Stimulated activated CD4-positive, alpha-beta T cell treated with anti-CD3 and anti-CD28 coated beads, Interleukin-15, amount 100 ng/mL, for 24 hours (primary cell): ENCODE results near the gene SLC44A5.
"Not testable (repeated sequence)": the region's sequence is repeated elsewhere in the genome, so short reads cannot be mapped to it uniquely, and the experiment has no call there.

Source experiments
- DNase-seq: peaks from one replicate; pipeline ENCODE4 v3.0.0-alpha.2; 2020

SLC44A5 gene

GRCh38 chr1:75444220-75444619 is 166.7 kb downstream of the SLC44A5 start:
- DNase-seq = no peak

DNA sequence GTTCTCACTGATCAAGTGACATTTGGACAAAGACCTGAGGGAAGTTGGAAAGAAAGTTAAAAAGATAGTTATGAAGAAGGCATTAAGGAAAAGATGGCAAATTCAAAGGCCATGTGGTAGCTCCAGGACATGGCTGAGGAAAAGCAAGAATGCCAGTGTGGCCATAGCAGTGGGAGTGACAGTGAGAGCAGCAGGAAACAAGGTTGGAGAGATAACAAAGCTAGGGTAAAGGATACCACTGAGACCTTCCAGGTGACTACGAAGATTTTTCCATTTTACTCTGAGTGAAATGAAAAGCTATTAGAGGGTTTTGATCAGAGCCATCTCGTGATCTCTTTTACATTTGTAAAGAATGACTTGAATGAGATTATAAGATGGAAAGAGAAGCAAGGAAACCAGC is 170.6 kb downstream of the SLC44A5 start:
- no peak for DNase-seq

DNA sequence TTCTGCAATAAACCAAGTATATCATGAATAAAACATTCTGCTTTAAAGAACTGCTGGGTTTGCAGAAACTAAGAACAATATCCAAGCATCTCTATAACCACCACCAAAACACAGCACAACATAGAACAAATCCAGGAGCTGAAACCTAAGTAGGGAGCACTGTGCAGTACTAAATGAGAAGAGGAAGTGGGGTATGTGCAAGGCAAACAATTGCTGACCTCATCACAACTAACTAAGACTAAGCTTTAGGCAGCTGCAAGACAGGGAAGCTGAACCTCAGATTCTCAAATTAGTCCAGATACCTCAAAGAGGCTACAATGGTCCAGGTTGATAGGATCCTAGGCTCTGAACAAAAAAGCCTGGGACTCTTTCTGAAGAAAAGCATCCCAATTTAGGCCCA is 172.6 kb downstream of the SLC44A5 start:
- no peak for DNase-seq

- DNase-seq = no peak
Measured at GRCh38 chr1:75431843-75432242, 179.1 kb downstream of the SLC44A5 start.

DNA sequence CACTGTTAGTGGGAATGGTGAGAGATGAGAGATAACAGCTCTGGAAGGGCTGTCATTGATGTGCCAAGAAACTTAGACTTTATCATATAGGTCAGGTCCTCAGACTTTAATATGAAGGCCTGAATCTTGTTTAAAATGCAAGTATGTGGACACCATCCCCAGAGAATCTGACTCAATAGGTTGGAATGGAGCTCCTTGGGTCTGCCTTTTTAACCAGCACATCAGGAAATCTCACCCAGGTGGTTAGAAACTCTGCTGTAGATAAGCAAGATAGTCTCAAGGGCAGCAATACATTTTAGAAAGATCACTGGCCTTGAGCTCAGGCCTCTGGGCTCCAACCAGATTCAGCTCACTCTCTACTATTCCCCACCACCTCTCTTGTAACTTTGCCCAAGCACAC is 180.4 kb downstream of the SLC44A5 start:
- DNase-seq = no peak

GRCh38 chr1:75426688-75427087 is 184.2 kb downstream of the SLC44A5 start:
- DNase-seq = no peak

- DNase-seq = no peak
Measured at GRCh38 chr1:75425001-75425650, 185.8 kb downstream of the SLC44A5 start.

DNA sequence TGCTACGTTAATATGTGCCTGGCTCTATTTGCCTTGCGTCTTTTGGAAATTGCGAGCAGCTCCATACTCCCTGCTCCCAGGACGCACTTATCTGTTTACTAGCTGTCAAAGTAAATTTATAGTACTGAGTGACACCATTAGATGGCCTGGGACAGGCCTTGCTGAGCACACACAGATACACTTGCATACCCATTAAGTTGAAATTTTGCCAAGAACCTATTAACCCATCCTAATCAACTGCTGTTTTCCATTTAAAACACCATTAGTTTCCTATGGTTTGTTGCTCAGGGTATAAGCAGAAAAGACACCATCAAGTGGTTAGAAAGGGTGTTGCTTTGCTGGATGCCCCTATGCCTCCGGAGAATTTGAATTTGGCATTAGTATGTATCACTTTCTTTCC is 187.3 kb downstream of the SLC44A5 start:
- no peak for DNase-seq

DNA sequence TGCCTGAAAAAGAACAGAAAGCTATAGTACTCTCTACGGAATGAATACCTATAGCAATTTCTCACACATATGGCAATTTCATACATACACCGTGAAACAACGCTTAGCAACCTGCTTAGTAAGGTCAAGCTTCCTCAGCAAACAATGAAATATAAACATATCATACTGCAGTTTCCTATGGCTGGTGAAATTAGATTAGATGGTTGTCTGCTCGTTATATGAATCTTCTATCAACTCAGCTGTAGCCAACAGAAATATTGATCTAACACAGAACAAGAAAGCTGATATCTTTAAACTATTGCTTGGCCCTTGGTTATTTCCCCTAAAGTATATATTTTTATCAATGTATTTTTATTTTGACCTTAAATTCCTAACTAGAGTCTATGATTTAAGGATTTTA is 187.8 kb downstream of the SLC44A5 start:
- DNase-seq = no peak

GRCh38 chr1:75421371-75421770 is 189.5 kb downstream of the SLC44A5 start:
- no peak for DNase-seq

- DNase-seq = no peak
Measured at GRCh38 chr1:75415187-75415586, 195.7 kb downstream of the SLC44A5 start.

- no peak for DNase-seq
Measured at GRCh38 chr1:75412616-75413015, 198.3 kb downstream of the SLC44A5 start.

DNA sequence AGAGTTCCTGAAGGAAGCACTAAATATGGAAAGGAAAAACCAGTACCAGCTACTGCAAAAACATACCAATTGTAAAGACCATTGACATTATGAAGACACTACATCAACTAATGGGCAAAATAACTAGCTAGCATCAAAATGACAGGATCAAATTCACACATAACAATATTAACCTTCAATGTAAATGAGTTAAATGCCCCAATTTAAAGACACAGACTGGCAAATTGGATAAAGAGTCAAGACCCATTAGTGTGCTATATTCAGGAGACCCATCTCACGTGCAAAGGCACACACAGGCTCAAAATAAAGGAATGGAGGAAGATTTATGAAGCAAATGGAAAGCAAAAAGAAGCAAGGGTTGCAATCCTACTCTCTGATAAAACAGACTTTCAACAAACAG is 206.2 kb downstream of the SLC44A5 start:
- DNase-seq = not testable (repeated sequence)

DNA sequence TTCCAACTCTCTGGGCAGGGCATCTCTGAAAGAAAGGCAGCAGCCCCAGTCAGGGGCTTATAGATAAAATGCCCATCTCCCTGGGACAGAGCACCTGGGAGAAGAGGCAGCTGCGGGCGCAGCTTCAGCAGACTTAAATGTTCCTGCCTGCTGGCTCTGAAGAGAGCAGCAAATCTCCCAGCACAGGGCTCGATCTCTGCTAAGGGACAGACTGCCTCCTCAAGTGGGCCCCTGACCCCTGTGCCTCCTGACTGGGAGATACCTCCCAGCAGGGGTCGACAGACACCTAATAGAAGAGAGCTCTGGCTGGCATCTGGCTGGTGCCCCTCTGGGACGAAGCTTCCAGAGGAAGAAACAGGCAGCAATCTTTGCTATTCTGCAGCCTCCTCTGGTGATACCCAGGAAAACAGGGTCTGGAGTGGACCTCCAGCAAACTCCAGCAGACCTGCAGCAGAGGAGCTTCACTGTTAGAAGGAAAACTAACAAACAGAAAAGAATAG is 207.7 kb downstream of the SLC44A5 start:
- DNase-seq = not testable (repeated sequence)

GRCh38 chr1:75400716-75401115 is 210.2 kb downstream of the SLC44A5 start:
- no peak for DNase-seq

- no peak for DNase-seq
Measured at GRCh38 chr1:75396745-75397144, 214.2 kb downstream of the SLC44A5 start.

- DNase-seq = no peak
Measured at GRCh38 chr1:75396260-75396659, 214.7 kb downstream of the SLC44A5 start.

- no peak for DNase-seq
Measured at GRCh38 chr1:75394386-75395139, 216.4 kb downstream of the SLC44A5 start.

DNA sequence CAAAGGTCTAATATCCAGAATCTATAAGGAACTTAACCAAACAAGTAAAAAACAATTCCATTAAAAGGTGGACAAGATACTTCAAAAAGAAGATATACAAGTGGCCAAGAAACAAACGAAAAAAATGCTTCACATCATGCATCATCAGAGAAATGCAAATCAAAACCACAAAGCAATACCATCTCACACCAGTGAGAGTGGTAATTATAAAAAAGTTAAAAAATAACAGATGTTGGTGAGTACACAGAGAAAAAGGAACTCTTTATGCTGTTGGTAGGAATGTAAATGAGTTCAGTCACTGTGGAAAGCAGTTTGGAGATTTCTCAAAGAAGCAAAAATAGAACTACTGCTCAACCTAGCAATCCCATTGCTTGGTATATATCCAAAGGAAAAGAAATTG is 218.6 kb downstream of the SLC44A5 start:
- DNase-seq = no peak

- DNase-seq = not testable (repeated sequence)
Measured at GRCh38 chr1:75375476-75376447, 235.2 kb downstream of the SLC44A5 start.

DNA sequence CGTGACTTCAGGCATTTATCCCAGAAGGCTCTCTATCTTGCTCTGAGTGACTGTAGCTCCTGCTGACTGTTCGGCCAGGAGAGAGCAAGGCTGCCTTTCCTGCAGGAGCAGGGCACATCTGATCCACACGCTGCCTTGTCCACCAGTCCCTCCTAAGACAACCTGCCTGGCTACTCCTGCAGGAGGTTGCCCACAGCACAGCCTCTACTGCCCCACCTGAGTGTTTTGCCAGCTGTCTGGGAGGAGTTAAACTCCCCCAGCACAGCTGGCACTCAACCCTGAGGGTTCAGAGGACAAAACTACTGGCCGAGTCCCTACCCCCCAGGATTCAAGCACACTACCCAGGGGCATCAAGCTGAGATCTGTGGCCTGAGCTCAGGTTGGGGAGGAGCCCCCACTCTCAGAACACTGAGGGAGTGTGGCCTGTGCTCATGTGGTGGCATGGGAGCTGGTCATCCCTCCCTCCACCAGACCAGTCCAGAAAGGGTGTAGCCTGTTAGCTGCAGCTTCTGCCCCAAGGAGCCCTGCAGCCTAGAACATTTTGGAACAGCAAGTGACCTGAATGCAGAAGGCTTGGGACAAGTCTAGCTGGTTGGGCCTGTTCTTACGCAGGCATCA is 237.3 kb downstream of the SLC44A5 start:
- DNase-seq = no peak

- DNase-seq = no peak
Measured at GRCh38 chr1:75366595-75366994, 244.3 kb downstream of the SLC44A5 start.

DNA sequence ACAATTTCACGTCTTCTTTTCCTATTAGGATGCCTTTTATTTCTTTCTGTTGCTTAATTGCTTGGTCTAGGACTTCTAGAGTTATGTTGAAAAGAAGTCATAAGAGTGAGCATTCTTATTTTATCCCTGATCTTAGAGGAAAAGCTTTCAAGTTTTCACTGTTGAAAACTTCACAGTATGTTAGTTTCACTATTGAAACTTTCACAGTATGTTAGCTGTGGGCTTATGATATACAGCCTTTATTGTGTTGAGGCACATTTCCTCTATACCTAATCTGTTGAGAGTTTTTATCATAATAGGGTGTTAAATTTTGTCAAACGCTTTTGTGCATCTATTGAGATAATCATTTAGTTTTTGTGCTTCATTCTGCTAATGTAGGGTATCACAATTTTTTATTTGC is 249.7 kb downstream of the SLC44A5 start:
- DNase-seq = no peak
